CD14-positive monocyte (primary cell): ENCODE results near the gene ACAT1. TPM values are rescaled to one million over a fixed set of nuclear protein-coding genes. Genes with fewer than 3 reads are reported as not detected.

ENCODE experiments used
- DNase-seq, 3 donors: peaks; one replicate each; pipeline ENCODE4 v3.0.0-alpha.2; 2011 to 2022
- H2AFZ ChIP-seq: 2 replicates; pipeline ENCODE4 v1.6.0; 2012; ENCODE audit warnings: mild to moderate bottlenecking, low read depth, low read length, inconsistent platforms; ENCODE audit not compliant: insufficient read depth, poor library complexity, severe bottlenecking
- H3K27ac ChIP-seq, 2 donors: 1 replicate in 1 of 2; 2 replicates in 1 of 2; pipeline ENCODE4 v1.5.1; 2012 to 2013; ENCODE audit warnings: low read length in 2 of 2, control low read depth in 1 of 2, inconsistent platforms in 1 of 2, low read depth in 1 of 2, mild to moderate bottlenecking in 1 of 2
- H3K27me3 ChIP-seq, 2 donors: one replicate each; pipeline versions ENCODE4 v1.6.0 to v1.6.1; 2011 to 2013; ENCODE audit warnings: low read length in 2 of 2; ENCODE audit not compliant: control insufficient read depth in 2 of 2, insufficient read depth in 2 of 2
- H3K36me3 ChIP-seq, 2 donors: replicated peaks in 1 of 2; 1 replicate in 1 of 2; 2 replicates in 1 of 2; pipeline versions ENCODE4 v1.5.1 to v1.6.1; 2012 to 2013; ENCODE audit warnings: low read length in 2 of 2, control low read depth in 1 of 2, inconsistent platforms in 1 of 2, mild to moderate bottlenecking in 1 of 2; ENCODE audit not compliant: insufficient read depth in 2 of 2, control insufficient read depth in 1 of 2
- H3K4me1 ChIP-seq, 2 donors: 1 replicate in 1 of 2; 2 replicates in 1 of 2; pipeline versions ENCODE4 v1.5.1 to v1.6.1; 2012 to 2013; ENCODE audit warnings: low read length in 2 of 2, control low read depth in 1 of 2, inconsistent platforms in 1 of 2, mild to moderate bottlenecking in 1 of 2, moderate library complexity in 1 of 2; ENCODE audit not compliant: insufficient read depth in 2 of 2, control insufficient read depth in 1 of 2
- H3K4me2 ChIP-seq: replicated peaks from 2 replicates; pipeline ENCODE3; 2012; ENCODE audit warnings: low read length, moderate library complexity, mild to moderate bottlenecking; ENCODE audit not compliant: poor library complexity, severe bottlenecking; ENCODE audit errors: extremely low read depth
- H3K4me3 ChIP-seq, 3 experiments: fragments of 200-600 bp in 1 of 3; sonication (generic) in 1 of 3; replicated peaks in 1 of 3; 1 replicate in 2 of 3; 2 replicates in 1 of 3; pipeline ENCODE4 v1.5.1; 2011 to 2013; ENCODE audit warnings: low read length in 3 of 3, mild to moderate bottlenecking in 3 of 3, control low read depth in 2 of 3, low read depth in 2 of 3, inconsistent platforms in 1 of 3, moderate library complexity in 1 of 3
- H3K79me2 ChIP-seq: 2 replicates; pipeline ENCODE4 v1.6.0; 2012; ENCODE audit warnings: mild to moderate bottlenecking, control low read depth, inconsistent platforms, low read length, moderate library complexity; ENCODE audit not compliant: insufficient read depth
- H3K9ac ChIP-seq: 2 replicates; pipeline ENCODE4 v1.6.0; 2017; ENCODE audit warnings: low read length, mild to moderate bottlenecking; ENCODE audit not compliant: insufficient read depth, poor library complexity, severe bottlenecking
- H3K9me3 ChIP-seq, 2 donors: replicated peaks in 1 of 2; 1 replicate in 1 of 2; 2 replicates in 1 of 2; pipeline versions ENCODE4 v1.5.1 to v1.6.1; 2012 to 2013; ENCODE audit warnings: low read length in 2 of 2, control low read depth in 1 of 2; ENCODE audit not compliant: control insufficient read depth in 1 of 2, insufficient read depth in 1 of 2
- H4K20me1 ChIP-seq: 2 replicates; pipeline ENCODE4 v1.6.0; 2012; ENCODE audit warnings: mild to moderate bottlenecking, low read length, control low read depth, moderate library complexity; ENCODE audit not compliant: insufficient read depth
- H3K27ac Mint-ChIP-seq, 7 donors: one replicate each; pipeline ENCODE4 v1.8.0; 2020; ENCODE audit warnings: mild to moderate bottlenecking in 7 of 7, mixed read lengths in 7 of 7, moderate library complexity in 6 of 7, inconsistent platforms in 2 of 7
- H3K27me3 Mint-ChIP-seq, 3 donors: one replicate each; pipeline ENCODE4 v1.8.0; 2021 to 2022; ENCODE audit warnings: low read depth in 3 of 3, mild to moderate bottlenecking in 3 of 3, mixed read lengths in 3 of 3, moderate library complexity in 3 of 3, inconsistent platforms in 1 of 3
- H3K36me3 Mint-ChIP-seq, 2 donors: one replicate each; pipeline ENCODE4 v1.8.0; 2020; ENCODE audit warnings: mixed read lengths in 2 of 2, inconsistent platforms in 1 of 2, mild to moderate bottlenecking in 1 of 2
- H3K4me1 Mint-ChIP-seq: one replicate; pipeline ENCODE4 v1.8.0; 2020; ENCODE audit warnings: mild to moderate bottlenecking, mixed read lengths
- H3K4me3 Mint-ChIP-seq, 2 donors: one replicate each; pipeline ENCODE4 v1.8.0; 2020; ENCODE audit warnings: mild to moderate bottlenecking in 2 of 2, mixed read lengths in 2 of 2, moderate library complexity in 1 of 2
- H3K9me3 Mint-ChIP-seq, 7 donors: one replicate each; pipeline ENCODE4 v1.8.0; 2020 to 2022; ENCODE audit warnings: mixed read lengths in 7 of 7, mild to moderate bottlenecking in 6 of 7, moderate library complexity in 6 of 7, inconsistent platforms in 2 of 7
- WGBS: methylation state at CpG from one replicate; pipeline ENCODE4 v1.1.5; 2013; ENCODE audit warnings: missing lambda C conversion rate; ENCODE audit not compliant: insufficient coverage; 5-methylcytosine and 5-hydroxymethylcytosine counted together
- intact Hi-C, 2 donors: fragments of 100-400 bp; cut with micrococcal nuclease; formaldehyde crosslinking; loops; one replicate each; pipeline versions ENCODE4 v1.15.0 to v1.15.1; 2023
- polyA minus RNA-seq: library from RNA; depleted of rRNA, polyadenylated mRNA; stranded (reverse); fragments of >200 nt; gene quantifications from 2 replicates; pipeline ENCODE4 v1.2.3, GENCODE V29; 2012
- polyA plus RNA-seq, 3 donors: library from polyadenylated mRNA; depleted of rRNA in 1 of 3; unstranded in 2 of 3; stranded (reverse) in 1 of 3; fragments of 300-500 nt in 2 of 3; fragments of >200 nt in 1 of 3; fragmentation: Illumina TruSeq in 2 of 3; gene quantifications; 1 replicate in 2 of 3; 2 replicates in 1 of 3; pipeline ENCODE4 v1.2.3, GENCODE V29; 2012 to 2021
- total RNA-seq, 12 experiments: library from RNA in 1 of 12; stranded (reverse) in 1 of 12; fragments of 120-200 nt in 1 of 12; gene quantifications; one replicate each; pipeline ENCODE4 v1.2.4 and lab custom pipeline; 2013 to 2026; ENCODE audit warnings: mixed read lengths in 6 of 12, inconsistent platforms in 1 of 12
- TF ChIP-seq, protein P1 (sequence below): fragments of 200-600 bp; IDR thresholded peaks from one replicate; pipeline ENCODE4 v1.8.0; 2022; ENCODE audit warnings: antibody characterized with exemption, mild to moderate bottlenecking

ACAT1 gene
- 24.3 TPM for total RNA-seq (2013)
- polyA plus RNA-seq (10 to 100 TPM; 13.6 to 24.1 (median 22.3) TPM), polyA minus RNA-seq (8.2 and 9.3 TPM in 2 replicates), total RNA-seq (lab: John Stamatoyannopoulos, UW) (4.3 to 17.1 (median 12.2) reads per million in 11 experiments)

DNA sequence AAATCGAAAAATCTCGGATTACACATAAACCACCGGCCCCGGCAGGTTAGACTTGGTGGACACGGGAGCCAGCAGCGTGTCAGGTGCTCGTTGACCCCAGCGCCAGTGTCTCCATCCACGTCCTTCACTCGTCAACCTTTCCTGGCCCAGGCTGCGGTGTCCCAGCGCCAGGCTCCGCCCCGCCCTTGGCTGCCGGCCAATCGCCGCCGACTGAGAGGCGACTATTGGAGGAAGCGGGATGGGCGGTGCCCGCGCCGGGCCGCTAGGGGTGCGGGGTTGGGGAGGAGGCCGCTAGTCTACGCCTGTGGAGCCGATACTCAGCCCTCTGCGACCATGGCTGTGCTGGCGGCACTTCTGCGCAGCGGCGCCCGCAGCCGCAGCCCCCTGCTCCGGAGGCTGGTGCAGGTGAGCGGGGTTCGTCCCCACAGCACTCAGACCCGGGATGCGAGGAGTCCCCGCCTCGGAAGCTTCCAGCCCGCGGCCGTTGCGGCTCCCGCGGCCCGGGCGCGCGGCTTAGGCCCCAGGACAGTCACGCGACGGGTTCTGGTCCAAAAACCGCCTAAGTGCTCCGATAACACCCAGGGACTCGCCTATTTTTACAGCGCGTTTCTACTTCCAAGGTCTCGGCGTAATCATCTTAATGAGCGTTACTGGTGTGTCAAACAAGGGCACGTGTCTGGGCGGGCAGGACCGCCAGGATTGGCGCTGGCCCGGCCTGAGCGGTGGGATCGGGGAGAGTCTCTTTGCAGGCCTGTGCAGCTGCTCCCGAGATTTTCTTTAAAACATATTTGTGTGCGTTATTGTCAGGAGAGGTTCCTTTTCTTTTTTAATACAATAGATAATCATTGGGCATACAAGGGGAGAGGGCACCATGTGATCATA, at the start of gene ACAT1:
Gene ACAT1, plus strand, starts transcription at position 294 of the 882 bp plus-strand sequence. Its CDS starts 40 bp downstream, at position 334.
- Mint-ChIP-seq H3K27ac (peak within 1 kb of the TSS in 6 of 7 donors; percentile 69 to 86 (median 78)), H3K9me3 (no peaks in the 10 kb centered on the region), H3K36me3 (peaks cover 2 to 7% of the 10 kb centered on the region in 2 donors), H3K27me3 (peaks cover 0 to 1% (median 0%) of the 10 kb centered on the region in 3 donors), H3K4me3 (peak within 1 kb of the TSS; percentile 94 to 98), H3K4me1 (peaks cover 33% of the 10 kb centered on the region)
- Histone ChIP-seq H4K20me1 (no peaks in the 10 kb centered on the region), H3K27me3 (no peaks in the 10 kb centered on the region), H3K79me2 (peaks cover 51% of the 10 kb centered on the region), H3K4me1 (peaks cover 26 to 36% of the 10 kb centered on the region in 2 donors), H3K4me3 (peak within 1 kb of the TSS; percentile 64 to 83 (median 82)), H2AFZ (peak within 1 kb of the TSS; percentile 98), H3K27ac (peak within 1 kb of the TSS in 1 of 2 donors; percentile 75), H3K9ac (peak within 1 kb of the TSS; percentile 71), H3K9me3 (no peaks in the 10 kb centered on the region), H3K4me2 (peak within 1 kb of the TSS; percentile 82), H3K36me3 (no peaks in the 10 kb centered on the region)
- WGBS, result 2% methylated on average over 50 of the region's 73 CpGs
- TF ChIP-seq, protein P1, sequence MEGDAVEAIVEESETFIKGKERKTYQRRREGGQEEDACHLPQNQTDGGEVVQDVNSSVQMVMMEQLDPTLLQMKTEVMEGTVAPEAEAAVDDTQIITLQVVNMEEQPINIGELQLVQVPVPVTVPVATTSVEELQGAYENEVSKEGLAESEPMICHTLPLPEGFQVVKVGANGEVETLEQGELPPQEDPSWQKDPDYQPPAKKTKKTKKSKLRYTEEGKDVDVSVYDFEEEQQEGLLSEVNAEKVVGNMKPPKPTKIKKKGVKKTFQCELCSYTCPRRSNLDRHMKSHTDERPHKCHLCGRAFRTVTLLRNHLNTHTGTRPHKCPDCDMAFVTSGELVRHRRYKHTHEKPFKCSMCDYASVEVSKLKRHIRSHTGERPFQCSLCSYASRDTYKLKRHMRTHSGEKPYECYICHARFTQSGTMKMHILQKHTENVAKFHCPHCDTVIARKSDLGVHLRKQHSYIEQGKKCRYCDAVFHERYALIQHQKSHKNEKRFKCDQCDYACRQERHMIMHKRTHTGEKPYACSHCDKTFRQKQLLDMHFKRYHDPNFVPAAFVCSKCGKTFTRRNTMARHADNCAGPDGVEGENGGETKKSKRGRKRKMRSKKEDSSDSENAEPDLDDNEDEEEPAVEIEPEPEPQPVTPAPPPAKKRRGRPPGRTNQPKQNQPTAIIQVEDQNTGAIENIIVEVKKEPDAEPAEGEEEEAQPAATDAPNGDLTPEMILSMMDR, result peak; percentile 17
- intact Hi-C loops, result loop anchor here (2.0 to 10.0 kb wide), 4 partner anchors 103 to 543 kb away; partner anchors contain the start of genes ATM (in 1 of the 2), DDX10 (in 1 of the 2), NPAT (in 1 of the 2) and RAB39A (in 1 of the 2)
- DNase-seq, result peak; percentile 87 to 93 (median 91)

DNA sequence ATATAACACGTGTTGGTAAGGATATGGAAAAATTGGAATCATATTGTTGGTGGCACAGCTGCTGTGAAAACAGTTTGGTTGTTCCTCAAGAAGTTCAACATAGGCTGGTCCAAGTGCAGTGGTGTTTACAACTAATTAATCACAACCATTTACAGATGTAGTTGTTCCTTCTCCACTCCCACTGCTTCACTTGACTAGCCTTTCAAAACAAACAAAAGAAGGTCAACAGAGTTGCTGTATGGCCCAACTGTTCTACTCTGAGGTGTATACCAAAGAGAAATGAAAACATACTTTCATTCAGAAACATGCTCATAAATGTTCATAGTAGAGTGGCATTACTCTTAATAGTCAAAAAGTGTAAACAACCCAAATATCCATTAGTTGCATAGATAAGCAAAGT, 36.6 kb upstream of the ACAT1 start:
- H3K36me3 Mint-ChIP-seq, result peaks cover 61 to 75% of the 10 kb centered on the region in 2 donors
- H4K20me1 ChIP-seq, result no peaks in the 10 kb centered on the region
- H3K27ac Mint-ChIP-seq, result no peak overlapping the region
- no peak overlapping the region for H3K27ac ChIP-seq
- no peaks in the 10 kb centered on the region for H3K9me3 Mint-ChIP-seq
- H3K9ac ChIP-seq, result no peak overlapping the region
- no peak overlapping the region for H3K4me3 Mint-ChIP-seq
- H3K4me1 ChIP-seq, result no peaks in the 10 kb centered on the region
- no peaks in the 10 kb centered on the region for H3K9me3 ChIP-seq
- H3K4me2 ChIP-seq, result no peak overlapping the region
- no peaks in the 10 kb centered on the region for H3K79me2 ChIP-seq
- TF ChIP-seq, protein P1, result no peak
- H3K4me1 Mint-ChIP-seq, result no peaks in the 10 kb centered on the region
- peaks cover 45 to 82% of the 10 kb centered on the region in 2 donors for H3K36me3 ChIP-seq
- intact Hi-C loops, result no loop called here
- DNase-seq, result no peak
- H3K27me3 ChIP-seq, result no peaks in the 10 kb centered on the region
- H2AFZ ChIP-seq, result no peak overlapping the region
- WGBS, result no CpG with 5 or more reads among the region's 1 CpG
- H3K27me3 Mint-ChIP-seq, result no peaks in the 10 kb centered on the region
- no peak overlapping the region for H3K4me3 ChIP-seq
